Measurements from ENCODE around the gene IRAG1.

DNA sequence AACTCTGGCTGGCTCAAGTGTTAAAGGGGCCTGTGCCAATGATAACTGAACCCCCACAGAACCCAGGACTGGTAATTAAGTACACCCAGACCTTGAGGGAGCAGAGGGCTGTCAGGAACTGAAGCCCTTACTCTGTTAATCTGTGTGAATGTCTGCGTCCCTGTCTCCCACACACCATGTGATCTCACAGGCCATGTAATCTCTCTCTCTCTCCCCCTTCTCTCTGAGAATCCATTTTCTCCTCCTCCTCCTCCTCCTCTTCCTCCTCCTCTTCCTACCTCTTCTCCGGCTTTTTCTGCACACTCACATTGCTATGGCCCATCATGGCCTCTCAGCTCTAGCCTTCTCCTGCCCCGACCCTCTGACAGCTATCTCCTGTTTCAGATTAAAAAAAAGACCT is 14.6 kb upstream of the IRAG1 start:
- TF ChIP-seq, protein P1, sequence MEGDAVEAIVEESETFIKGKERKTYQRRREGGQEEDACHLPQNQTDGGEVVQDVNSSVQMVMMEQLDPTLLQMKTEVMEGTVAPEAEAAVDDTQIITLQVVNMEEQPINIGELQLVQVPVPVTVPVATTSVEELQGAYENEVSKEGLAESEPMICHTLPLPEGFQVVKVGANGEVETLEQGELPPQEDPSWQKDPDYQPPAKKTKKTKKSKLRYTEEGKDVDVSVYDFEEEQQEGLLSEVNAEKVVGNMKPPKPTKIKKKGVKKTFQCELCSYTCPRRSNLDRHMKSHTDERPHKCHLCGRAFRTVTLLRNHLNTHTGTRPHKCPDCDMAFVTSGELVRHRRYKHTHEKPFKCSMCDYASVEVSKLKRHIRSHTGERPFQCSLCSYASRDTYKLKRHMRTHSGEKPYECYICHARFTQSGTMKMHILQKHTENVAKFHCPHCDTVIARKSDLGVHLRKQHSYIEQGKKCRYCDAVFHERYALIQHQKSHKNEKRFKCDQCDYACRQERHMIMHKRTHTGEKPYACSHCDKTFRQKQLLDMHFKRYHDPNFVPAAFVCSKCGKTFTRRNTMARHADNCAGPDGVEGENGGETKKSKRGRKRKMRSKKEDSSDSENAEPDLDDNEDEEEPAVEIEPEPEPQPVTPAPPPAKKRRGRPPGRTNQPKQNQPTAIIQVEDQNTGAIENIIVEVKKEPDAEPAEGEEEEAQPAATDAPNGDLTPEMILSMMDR (IDR thresholded peaks at IDR 0.05; ENCODE audit: extremely low read depth in 1 of 2, insufficient read depth in 1 of 2, low read depth in 1 of 2, low read length in 2 of 2): no peak
- no peak for TF ChIP-seq POLR2AphosphoS5 (IDR thresholded peaks at IDR 0.05; ENCODE audit: insufficient read depth, low read depth, low read length)
- no peak for TF ChIP-seq JUN (IDR thresholded peaks at IDR 0.05; ENCODE audit: borderline replicate concordance, insufficient read depth, insufficient read length, low read depth)
- TF ChIP-seq MYC (IDR thresholded peaks at IDR 0.05; ENCODE audit: low read depth, low read length): no peak
- TF ChIP-seq GATA2 (IDR thresholded peaks at IDR 0.05; ENCODE audit: insufficient read depth, insufficient read length, low read depth, low read length): no peak
- TF ChIP-seq POLR2A (IDR thresholded peaks at IDR 0.05; ENCODE audit: low read depth, low read length): no peak
- no peak for TF ChIP-seq EZH2 (IDR thresholded peaks at IDR 0.05; ENCODE audit: borderline replicate concordance, low read depth, low read length, severe bottlenecking)
- TF ChIP-seq, protein P2, sequence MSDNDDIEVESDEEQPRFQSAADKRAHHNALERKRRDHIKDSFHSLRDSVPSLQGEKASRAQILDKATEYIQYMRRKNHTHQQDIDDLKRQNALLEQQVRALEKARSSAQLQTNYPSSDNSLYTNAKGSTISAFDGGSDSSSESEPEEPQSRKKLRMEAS (IDR thresholded peaks at IDR 0.05; ENCODE audit: insufficient read depth, insufficient read length): no peak
- no peak for TF ChIP-seq FOS (IDR thresholded peaks at IDR 0.05; ENCODE audit: borderline replicate concordance, insufficient read depth, low read length)

Data from endothelial cell of umbilical vein (primary cell).